Measurements from ENCODE around the gene EPHA2. TPM values are rescaled to one million over a fixed set of nuclear protein-coding genes. Genes with fewer than 3 reads are reported as not detected.

EPHA2 gene
- total RNA-seq, 1 experiment from 2014 or later: 263 TPM

DNA sequence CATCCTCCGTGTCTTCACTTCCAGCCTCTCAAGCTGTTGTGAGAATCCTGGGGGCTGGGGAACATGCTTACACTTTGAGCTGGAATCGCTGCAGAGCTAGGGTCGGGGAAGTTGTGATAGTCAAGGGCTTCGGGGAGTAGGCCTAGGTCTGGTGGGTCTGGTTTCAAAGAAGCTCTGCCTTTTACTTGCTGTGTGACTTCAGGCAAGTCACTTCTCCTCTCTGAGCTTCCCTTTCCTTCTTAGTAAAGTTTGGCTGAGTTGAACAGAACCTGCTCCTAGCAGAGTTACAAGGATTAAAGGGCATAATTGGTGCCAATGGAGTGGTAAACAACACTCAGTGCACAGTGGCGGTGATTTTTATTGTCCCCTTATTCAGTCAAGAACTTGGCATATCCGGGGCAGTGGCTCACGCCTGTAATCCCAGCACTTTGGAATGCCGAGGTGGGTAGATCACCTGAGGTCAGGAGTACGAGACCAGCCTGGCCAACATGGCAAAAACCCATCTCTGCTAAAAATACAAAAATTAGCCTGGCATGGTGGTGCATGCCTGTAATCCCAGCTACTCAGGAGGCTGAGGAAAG, 30.9 kb upstream of the EPHA2 start:
- H3K9me3 ChIP-seq (ENCODE audit: control insufficient read depth, insufficient read depth, low read depth, low read length): no peaks in the 10 kb centered on the region
- no TSS peak for BruUV-seq (replicated peaks)
- H3K4me1 ChIP-seq (ENCODE audit: control insufficient read depth, insufficient read depth, low read length): peaks cover 79% of the 10 kb centered on the region
- ChIA-PET POLR2A (interaction anchor here (0.6 kb wide), 2 partner anchors 31 to 33 kb away, joined by 3 to 4 read pairs; no protein-coding TSS in a partner anchor), CTCF (interaction anchor here (0.7 to 2.8 kb wide), 7 partner anchors 19 to 114 kb away, joined by 3 to 25 read pairs (median 7); no protein-coding TSS in a partner anchor)
- in situ Hi-C loops (cut with HindIII; ENCODE audit: low pct_unique_long_range_greater_than_20kb, low sequenced_read_pairs) (no loop called here), intact Hi-C loops (cut with micrococcal nuclease; ENCODE audit: unreplicated experiment) (loop anchor here (1.0 to 10.0 kb wide), 2 partner anchors 62 to 104 kb away; no protein-coding TSS in a partner anchor)
- no peaks in the 10 kb centered on the region for H3K36me3 ChIP-seq (ENCODE audit: control insufficient read depth, insufficient read depth, low read length)
- no peaks in the 10 kb centered on the region for H3K27me3 ChIP-seq (ENCODE audit: control insufficient read depth, insufficient read depth, low read length)
- TF ChIP-seq, protein P1, sequence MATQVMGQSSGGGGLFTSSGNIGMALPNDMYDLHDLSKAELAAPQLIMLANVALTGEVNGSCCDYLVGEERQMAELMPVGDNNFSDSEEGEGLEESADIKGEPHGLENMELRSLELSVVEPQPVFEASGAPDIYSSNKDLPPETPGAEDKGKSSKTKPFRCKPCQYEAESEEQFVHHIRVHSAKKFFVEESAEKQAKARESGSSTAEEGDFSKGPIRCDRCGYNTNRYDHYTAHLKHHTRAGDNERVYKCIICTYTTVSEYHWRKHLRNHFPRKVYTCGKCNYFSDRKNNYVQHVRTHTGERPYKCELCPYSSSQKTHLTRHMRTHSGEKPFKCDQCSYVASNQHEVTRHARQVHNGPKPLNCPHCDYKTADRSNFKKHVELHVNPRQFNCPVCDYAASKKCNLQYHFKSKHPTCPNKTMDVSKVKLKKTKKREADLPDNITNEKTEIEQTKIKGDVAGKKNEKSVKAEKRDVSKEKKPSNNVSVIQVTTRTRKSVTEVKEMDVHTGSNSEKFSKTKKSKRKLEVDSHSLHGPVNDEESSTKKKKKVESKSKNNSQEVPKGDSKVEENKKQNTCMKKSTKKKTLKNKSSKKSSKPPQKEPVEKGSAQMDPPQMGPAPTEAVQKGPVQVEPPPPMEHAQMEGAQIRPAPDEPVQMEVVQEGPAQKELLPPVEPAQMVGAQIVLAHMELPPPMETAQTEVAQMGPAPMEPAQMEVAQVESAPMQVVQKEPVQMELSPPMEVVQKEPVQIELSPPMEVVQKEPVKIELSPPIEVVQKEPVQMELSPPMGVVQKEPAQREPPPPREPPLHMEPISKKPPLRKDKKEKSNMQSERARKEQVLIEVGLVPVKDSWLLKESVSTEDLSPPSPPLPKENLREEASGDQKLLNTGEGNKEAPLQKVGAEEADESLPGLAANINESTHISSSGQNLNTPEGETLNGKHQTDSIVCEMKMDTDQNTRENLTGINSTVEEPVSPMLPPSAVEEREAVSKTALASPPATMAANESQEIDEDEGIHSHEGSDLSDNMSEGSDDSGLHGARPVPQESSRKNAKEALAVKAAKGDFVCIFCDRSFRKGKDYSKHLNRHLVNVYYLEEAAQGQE (IDR thresholded peaks at IDR 0.05; ENCODE audit: insufficient read depth in 1 of 2, low read depth in 2 of 2, low read length in 1 of 2): no peak
- TF ChIP-seq, protein P2, sequence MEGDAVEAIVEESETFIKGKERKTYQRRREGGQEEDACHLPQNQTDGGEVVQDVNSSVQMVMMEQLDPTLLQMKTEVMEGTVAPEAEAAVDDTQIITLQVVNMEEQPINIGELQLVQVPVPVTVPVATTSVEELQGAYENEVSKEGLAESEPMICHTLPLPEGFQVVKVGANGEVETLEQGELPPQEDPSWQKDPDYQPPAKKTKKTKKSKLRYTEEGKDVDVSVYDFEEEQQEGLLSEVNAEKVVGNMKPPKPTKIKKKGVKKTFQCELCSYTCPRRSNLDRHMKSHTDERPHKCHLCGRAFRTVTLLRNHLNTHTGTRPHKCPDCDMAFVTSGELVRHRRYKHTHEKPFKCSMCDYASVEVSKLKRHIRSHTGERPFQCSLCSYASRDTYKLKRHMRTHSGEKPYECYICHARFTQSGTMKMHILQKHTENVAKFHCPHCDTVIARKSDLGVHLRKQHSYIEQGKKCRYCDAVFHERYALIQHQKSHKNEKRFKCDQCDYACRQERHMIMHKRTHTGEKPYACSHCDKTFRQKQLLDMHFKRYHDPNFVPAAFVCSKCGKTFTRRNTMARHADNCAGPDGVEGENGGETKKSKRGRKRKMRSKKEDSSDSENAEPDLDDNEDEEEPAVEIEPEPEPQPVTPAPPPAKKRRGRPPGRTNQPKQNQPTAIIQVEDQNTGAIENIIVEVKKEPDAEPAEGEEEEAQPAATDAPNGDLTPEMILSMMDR (IDR thresholded peaks at IDR 0.05): no peak
- no peak for TF ChIP-seq SIN3A (IDR thresholded peaks at IDR 0.05; ENCODE audit: borderline replicate concordance, insufficient read depth, low read depth, low read length)
- TF ChIP-seq POLR2AphosphoS5 (IDR thresholded peaks at IDR 0.05; ENCODE audit: low read depth, low read length): no peak
- no peak for TF ChIP-seq TCF7L2 (IDR thresholded peaks at IDR 0.05; ENCODE audit: low read depth, low read length)
- ATAC-seq (no peak), DNase-seq (ENCODE audit: low read depth, low spot score) (no peak)
- peak overlapping the region; percentile 85 for H3K27ac ChIP-seq (ENCODE audit: low read length)
- H3K4me3 ChIP-seq (ENCODE audit: low read depth in 2 of 2, low read length in 2 of 2): no peak overlapping the region

DNA sequence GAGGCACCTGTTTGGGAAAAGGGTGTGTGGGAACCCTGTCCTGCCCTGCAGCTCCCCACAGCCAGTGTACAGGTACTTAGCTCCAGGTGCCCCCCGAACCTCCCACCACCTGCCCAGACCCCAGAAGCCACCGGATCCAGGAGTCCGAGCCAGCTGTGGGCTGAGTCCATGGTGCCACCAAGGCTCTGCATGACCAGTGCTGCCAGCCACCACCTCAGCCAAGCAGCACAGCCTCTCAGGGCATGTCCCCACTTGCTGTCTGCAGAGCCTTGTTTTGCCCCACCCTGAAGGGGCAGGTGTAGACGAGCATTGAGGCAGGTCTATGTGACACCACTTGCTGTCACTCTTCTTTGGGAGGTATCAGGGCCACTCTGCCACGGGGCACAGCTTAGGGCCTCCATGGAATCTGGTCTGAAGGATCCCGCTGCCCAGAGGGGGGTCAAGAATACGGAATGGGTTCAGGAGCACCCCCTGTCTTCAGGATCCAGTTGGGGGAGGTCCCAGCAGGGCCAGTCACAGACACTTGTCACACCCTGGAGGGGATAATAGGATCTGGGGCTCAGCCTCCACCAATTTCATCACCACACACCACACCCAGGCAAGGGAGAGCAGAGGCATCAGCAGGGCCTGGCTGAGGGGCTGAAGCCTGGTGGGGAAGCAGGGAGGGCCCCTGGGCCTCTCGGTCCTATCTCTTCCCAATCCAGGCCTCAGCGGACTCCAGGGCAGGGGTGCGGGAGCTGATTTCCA, 28.9 kb upstream of the EPHA2 start:
- DNase-seq (ENCODE audit: low read depth, low spot score) (no peak), ATAC-seq (no peak)
- H3K9me3 ChIP-seq (ENCODE audit: control insufficient read depth, insufficient read depth, low read depth, low read length): no peaks in the 10 kb centered on the region
- H3K4me3 ChIP-seq (ENCODE audit: low read depth in 2 of 2, low read length in 2 of 2): no peak overlapping the region
- intact Hi-C loops (cut with micrococcal nuclease; ENCODE audit: unreplicated experiment): loop anchor here (5.0 to 10.0 kb wide), 2 partner anchors 37 to 60 kb away; no protein-coding TSS in a partner anchor
- ChIA-PET CTCF (interaction anchor here (0.6 to 2.8 kb wide), 2 partner anchors 69 to 103 kb away, joined by 4 to 25 read pairs; no protein-coding TSS in a partner anchor), POLR2A (interaction anchor here (0.7 kb wide), 2 partner anchors 11 to 110 kb away, joined by 4 read pairs; no protein-coding TSS in a partner anchor)
- peaks cover 87% of the 10 kb centered on the region for H3K4me1 ChIP-seq (ENCODE audit: control insufficient read depth, insufficient read depth, low read length)
- BruUV-seq (replicated peaks): no TSS peak
- in situ Hi-C loops (cut with HindIII; ENCODE audit: low pct_unique_long_range_greater_than_20kb, low sequenced_read_pairs): no loop called here
- H3K27me3 ChIP-seq (ENCODE audit: control insufficient read depth, insufficient read depth, low read length): no peaks in the 10 kb centered on the region
- TF ChIP-seq, protein P2 (IDR thresholded peaks at IDR 0.05): no peak
- TF ChIP-seq, protein P1 (IDR thresholded peaks at IDR 0.05; ENCODE audit: insufficient read depth in 1 of 2, low read depth in 2 of 2, low read length in 1 of 2): no peak
- no peak for TF ChIP-seq POLR2AphosphoS5 (IDR thresholded peaks at IDR 0.05; ENCODE audit: low read depth, low read length)
- no peak for TF ChIP-seq TCF7L2 (IDR thresholded peaks at IDR 0.05; ENCODE audit: low read depth, low read length)
- TF ChIP-seq SIN3A (IDR thresholded peaks at IDR 0.05; ENCODE audit: borderline replicate concordance, insufficient read depth, low read depth, low read length): no peak
- H3K27ac ChIP-seq (ENCODE audit: low read length): peak overlapping the region; percentile 99
- H3K36me3 ChIP-seq (ENCODE audit: control insufficient read depth, insufficient read depth, low read length): no peaks in the 10 kb centered on the region
